ENCODE measurements around the gene TCF25.
"Not testable (repeated sequence)": the region's sequence is repeated elsewhere in the genome, so short reads cannot be mapped to it uniquely, and the experiment has no call there.

The TCF25 gene

GRCh38 chr16:89844739-89845339 lies 28.6 kb upstream of the TCF25 start:
- no peak for DNase-seq

- DNase-seq, result peak; percentile 29
Observed at GRCh38 chr16:89845417-89845816, 28.0 kb upstream of the TCF25 start.

GRCh38 chr16:89847051-89847939 lies 26.1 kb upstream of the TCF25 start:
- no peak for DNase-seq

- no peak for DNase-seq
Observed at GRCh38 chr16:89847940-89848297, 25.5 kb upstream of the TCF25 start.

GRCh38 chr16:89848974-89849373 lies 24.4 kb upstream of the TCF25 start:
- no peak for DNase-seq

- DNase-seq, result no peak
Observed at GRCh38 chr16:89853306-89853993, 19.9 kb upstream of the TCF25 start.

GRCh38 chr16:89855301-89855945 lies 18.0 kb upstream of the TCF25 start:
- DNase-seq, result no peak

- no peak for DNase-seq
Observed at GRCh38 chr16:89855986-89856385, 17.4 kb upstream of the TCF25 start.

- DNase-seq, result no peak
Observed at GRCh38 chr16:89858973-89859614, 14.3 kb upstream of the TCF25 start.

- no peak for DNase-seq
Observed at GRCh38 chr16:89859615-89860007, 13.8 kb upstream of the TCF25 start.

GRCh38 chr16:89860747-89861304 lies 12.6 kb upstream of the TCF25 start:
- peak; percentile 77 for DNase-seq

GRCh38 chr16:89861648-89862047 lies 11.7 kb upstream of the TCF25 start:
- no peak for DNase-seq

- DNase-seq, result no peak
Observed at GRCh38 chr16:89862732-89863131, 10.7 kb upstream of the TCF25 start.

GRCh38 chr16:89863741-89864526 lies 9.5 kb upstream of the TCF25 start:
- peak; percentile 51 for DNase-seq

GRCh38 chr16:89864527-89864820 lies 8.9 kb upstream of the TCF25 start:
- DNase-seq, result no peak

GRCh38 chr16:89867918-89868317 lies 5.5 kb upstream of the TCF25 start:
- no peak for DNase-seq

GRCh38 chr16:89869911-89870310 lies 3.5 kb upstream of the TCF25 start:
- DNase-seq, result no peak

GRCh38 chr16:89870440-89870839 lies 3.0 kb upstream of the TCF25 start:
- DNase-seq, result no peak

- no peak for DNase-seq
Observed at GRCh38 chr16:89871895-89872294, 1.5 kb upstream of the TCF25 start.

- DNase-seq, result peak; percentile 93
Observed at GRCh38 chr16:89873972-89874689, 739 bp downstream of the TCF25 start.

GRCh38 chr16:89879123-89879522 lies 5.7 kb downstream of the TCF25 start:
- DNase-seq, result not testable (repeated sequence)

Data from CD4-positive, alpha-beta T cell treated with Interleukin-6 for 4 hours (primary cell).